NCI-H146 (cell line): ENCODE results near the gene TIGD7.
"Not testable (repeated sequence)": the region's sequence is repeated elsewhere in the genome, so short reads cannot be mapped to it uniquely, and the experiment has no call there.

Experiments used
- DNase-seq: peaks from one replicate; lab custom pipeline; 2025; lab: John Stamatoyannopoulos, UW

TIGD7 gene

GRCh38 chr16:3282730-3283542 is 22.3 kb downstream of the TIGD7 start, which contains the start of gene ZNF263:
ZNF263 (plus strand) TSS chr16:3283491; CDS start chr16:3283819, 328 bp downstream.
- DNase-seq = peak; percentile 99

- DNase-seq = peak; percentile 90
These were observed 23.0 kb downstream of the TIGD7 start for GRCh38 chr16:3282103-3282729.

GRCh38 chr16:3281222-3281820 is 23.9 kb downstream of the TIGD7 start:
- no peak for DNase-seq

GRCh38 chr16:3276679-3277078 is 28.6 kb downstream of the TIGD7 start:
- DNase-seq = no peak

- no peak for DNase-seq
These were observed 30.3 kb downstream of the TIGD7 start for GRCh38 chr16:3274947-3275346.

DNA sequence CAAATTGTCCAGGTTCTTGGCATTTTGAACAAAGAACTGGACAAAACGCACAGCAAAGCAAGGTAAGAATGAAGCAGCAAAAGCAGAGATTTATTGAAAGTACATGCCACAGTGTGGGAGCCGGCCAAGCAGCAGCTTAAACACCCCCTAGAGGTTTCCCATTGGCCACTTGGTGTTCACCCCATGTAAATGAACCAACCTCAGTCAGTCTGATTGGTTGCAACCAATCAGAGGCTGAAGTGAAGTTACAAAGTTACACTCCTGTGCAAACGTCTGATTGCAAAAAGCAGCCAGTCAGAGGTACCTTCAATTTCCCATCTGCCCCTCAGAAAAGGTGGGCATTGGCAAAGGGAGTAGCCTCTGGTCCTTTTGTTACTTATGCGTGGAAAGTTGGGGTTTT is 30.7 kb downstream of the TIGD7 start:
- DNase-seq = peak; percentile 27

- not testable (repeated sequence) for DNase-seq
These were observed 33.9 kb downstream of the TIGD7 start for GRCh38 chr16:3271281-3271680.

DNA sequence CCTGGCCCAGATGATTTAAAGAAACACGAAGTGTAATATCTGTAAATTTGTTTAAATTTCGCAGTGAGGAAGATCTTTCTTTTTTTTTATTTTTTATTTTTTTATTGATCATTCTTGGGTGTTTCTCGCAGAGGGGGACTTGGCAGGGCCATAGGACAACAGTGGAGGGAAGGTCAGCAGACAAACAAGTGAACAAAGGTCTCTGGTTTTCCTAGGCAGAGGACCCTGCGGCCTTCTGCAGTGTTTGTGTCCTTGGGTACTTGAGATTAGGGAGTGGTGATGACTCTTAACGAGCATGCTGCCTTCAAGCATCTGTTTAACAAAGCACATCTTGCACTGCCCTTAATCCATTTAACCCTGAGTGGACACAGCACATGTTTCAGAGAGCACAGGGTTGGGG is 34.5 kb downstream of the TIGD7 start:
- DNase-seq = not testable (repeated sequence)

DNA sequence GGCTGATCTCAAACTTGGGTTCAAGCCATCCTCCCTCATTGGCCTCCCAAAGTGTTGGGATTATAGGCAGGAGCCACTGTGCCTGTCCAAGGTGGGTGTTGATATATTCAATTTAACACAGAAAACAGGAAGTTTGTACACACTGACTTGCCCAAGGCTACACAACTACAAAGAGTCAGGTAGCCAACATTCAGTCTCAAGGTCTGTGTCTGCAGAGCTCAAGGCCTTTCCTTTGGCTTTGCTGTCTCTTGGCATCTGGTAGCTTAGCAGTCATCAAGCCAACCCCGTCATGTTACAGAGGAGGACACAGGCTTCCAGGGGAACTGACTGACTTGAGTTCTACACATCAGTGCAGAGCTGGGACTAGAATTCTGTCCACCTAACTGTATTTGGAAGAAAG is 36.9 kb downstream of the TIGD7 start:
- no peak for DNase-seq

DNA sequence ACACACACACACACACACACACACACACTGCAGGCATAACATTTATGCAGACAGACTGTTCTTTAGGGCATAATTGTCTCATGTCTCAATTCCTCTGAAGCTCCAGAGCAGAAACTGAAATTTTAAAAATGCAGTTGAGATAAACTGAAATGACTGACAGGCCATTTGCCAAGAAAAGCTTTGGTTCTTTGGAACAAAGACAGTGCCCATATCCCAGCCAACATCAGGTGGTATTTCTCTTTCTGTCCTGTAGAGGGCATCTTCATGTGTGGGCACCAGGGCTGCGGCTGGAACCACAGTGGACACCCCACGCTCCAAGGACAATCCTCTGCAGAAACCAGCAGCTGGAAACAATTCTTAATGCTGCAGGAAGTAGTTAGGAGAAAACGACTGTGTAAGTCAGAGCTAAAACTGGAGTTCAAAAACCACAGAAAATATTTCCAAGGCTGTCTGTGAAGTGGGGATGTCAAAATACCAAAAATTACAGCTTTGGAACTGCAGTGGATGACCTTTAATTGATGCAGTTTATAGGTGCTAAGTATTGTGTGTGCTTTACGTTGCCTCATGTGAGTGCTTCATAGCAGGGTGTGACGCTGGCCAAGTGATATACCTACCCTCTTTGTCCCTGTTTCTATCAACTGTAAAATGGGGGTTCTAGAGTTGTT is 38.2 kb downstream of the TIGD7 start:
- DNase-seq = peak; percentile 47

- peak; percentile 99 for DNase-seq
These were observed 40.8 kb downstream of the TIGD7 start for GRCh38 chr16:3264137-3265036.

- DNase-seq = no peak
These were observed 42.7 kb downstream of the TIGD7 start for GRCh38 chr16:3262517-3262916.

DNA sequence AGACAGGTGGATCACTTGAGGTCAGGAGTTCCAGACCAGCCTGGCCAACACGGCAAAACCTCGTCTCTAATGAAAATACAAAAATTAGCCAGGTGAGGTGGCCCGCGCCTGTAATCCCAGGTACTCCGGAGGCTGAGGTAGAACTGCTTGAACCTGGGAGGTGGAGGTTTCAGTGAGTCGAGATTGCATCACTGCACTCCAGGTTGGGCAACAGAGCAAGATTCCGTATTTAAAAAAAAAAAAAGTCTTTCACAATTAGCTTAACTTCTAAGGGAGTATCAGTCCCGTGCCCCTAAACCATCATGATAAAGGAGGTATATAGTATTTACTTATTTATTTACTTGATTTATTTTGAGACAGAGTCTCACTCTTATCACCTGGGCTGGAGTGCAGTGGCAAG is 45.4 kb downstream of the TIGD7 start:
- DNase-seq = no peak

GRCh38 chr16:3256866-3257465 is 48.3 kb downstream of the TIGD7 start:
- no peak for DNase-seq

- DNase-seq = no peak
These were observed 48.9 kb downstream of the TIGD7 start, which contains the start of gene MEFV for GRCh38 chr16:3256146-3256865. MEFV (minus strand) TSS chr16:3256633; CDS start chr16:3256587, 46 bp downstream.

DNA sequence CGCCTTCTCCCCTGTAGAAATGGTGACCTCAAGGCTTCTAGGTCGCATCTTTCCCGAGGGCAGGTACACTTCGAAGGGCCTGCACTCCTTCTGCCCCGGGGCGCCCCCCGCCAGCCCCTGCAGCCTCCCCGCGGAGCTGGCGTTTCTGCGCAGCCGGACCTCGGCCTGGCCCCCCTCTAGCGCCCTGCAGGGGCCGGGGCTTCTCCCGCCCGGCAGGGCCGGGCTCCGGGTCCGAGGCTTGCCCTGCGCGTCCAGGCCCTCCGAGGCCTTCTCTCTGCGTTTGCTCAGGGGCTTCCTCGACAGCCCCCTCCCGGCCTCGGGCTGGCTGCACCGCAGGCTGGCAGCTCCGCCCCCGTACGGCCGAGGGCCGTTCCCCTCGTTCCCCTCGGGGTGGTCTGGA is 50.9 kb downstream of the TIGD7 start:
- no peak for DNase-seq

GRCh38 chr16:3252967-3253366 is 52.3 kb downstream of the TIGD7 start:
- no peak for DNase-seq

- no peak for DNase-seq
These were observed 55.8 kb downstream of the TIGD7 start for GRCh38 chr16:3249451-3249850.

DNA sequence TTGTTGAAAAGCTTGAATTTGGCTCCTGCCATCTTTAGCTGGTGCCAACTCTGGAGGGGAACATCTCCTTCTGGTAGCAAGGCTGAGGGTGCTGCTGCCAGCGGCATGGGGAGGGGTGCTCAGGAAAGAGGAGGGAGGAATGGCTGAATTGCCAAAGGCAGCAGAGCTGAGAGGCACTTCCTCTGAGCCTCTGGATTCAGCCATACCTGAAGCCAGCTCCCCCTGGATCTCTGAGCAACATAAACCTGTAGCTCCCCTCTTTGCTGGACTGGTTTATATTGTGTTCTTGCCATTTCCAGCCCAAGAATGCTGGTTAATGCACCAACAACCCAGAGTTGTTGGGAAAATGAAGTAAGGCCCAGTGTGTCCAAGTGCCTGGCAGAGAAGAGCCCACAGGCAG is 56.2 kb downstream of the TIGD7 start:
- DNase-seq = no peak
